HG03432 (cell line): ENCODE data around the gene PPP1R7.

Source experiments
- ATAC-seq: cut with Tn5 transposase; IDR thresholded peaks from one replicate; pipeline ENCODE4 v1.9.1; 2021; ENCODE audit warnings: mild to moderate bottlenecking, moderate library complexity; ENCODE audit not compliant: unreplicated experiment

PPP1R7 gene

DNA sequence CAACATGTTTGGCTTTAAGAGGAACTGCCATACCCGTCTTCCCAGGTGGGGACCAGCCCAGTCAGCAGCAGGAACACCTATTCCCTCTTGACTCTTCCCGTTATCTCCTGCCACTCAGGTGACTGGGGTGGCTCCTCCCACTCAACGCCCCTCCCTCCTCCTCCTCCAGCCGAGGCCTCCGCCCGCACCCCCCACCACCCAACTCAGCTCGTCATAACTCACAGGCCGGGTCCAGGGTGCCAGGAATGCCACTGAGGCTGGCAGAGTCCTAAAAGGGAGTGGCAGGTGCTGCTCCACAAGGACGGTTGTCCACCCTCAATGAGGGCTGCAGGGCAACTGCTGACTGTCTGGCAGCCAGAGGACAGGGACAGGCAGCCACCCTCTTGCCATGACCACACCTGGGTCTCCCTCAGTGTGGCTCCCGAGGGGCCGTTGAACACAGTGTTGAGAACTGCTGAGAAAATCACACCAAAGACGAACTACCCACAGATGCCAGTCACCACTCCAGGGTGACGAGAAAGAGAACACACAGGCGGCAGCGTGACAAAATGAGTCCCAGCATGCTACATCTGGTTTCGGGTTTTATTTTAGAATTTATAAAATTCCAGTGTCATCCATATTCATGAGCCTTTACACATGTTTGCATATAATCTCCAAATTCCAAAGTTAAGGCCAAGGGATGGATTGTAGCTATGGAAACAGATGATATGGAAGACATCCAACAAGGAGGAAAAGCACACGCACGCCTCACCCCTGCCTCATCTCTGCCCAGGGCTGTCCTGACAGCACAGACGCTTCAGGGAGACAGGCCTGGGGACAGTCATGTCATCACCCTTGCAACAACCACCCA, 76.7 kb downstream of the PPP1R7 start:
- no peak for ATAC-seq

DNA sequence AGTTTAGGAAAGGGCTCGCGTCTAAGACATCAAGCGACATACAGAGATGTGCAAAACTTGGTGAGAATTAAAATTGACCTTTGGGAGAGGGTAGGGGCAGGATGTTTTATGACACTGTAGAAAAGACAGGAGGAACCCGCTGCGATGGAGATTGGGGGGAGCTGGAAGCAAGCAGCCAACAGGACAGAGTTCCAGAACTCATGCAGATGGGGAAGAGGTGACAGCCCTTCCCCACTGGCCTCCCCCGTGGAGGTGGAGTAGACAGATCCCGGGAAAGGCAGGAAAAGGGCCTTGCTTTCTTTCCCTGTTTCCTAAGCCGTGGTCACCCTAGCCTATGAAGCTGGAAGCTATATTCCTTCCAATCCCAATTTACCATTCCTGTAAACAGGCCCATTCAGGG, 77.3 kb downstream of the PPP1R7 start:
- no peak for ATAC-seq

DNA sequence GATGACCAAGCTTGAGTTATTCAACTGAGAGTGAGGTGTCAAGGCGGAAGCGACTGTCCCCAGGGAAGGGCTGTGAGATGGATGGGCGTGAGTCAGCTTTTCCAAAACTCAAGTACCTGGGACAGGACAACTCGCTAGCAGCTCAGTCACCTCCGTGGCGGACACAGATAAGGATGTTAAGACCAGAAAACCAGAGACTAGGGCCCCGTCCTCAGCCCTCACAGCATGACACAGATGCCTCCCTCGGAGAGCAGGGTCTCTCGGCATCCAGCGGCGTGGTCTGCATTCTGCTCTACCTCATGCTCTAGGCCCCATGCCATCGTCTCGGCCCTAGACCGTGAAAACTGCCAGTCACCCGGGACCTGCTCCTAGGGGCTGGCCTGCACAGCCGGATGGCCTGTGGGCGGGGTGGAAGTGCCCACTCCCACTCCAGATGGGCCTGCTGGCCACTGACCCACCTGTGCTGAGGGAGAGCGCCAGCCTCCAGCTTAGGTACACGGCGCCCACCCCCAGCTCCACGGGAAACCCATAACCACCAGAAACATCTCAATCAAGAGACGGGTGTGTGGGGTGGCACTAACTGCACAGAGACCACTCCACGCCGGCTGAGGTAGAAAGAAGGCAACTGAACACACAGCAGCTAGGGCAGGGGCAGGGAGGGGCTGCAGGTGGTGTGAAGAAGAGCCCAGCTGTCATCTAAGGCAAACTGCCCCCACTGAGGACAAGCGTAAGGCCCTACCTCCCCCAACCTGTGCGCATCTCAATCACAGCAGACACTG, 78.0 kb downstream of the PPP1R7 start:
- ATAC-seq: no peak

DNA sequence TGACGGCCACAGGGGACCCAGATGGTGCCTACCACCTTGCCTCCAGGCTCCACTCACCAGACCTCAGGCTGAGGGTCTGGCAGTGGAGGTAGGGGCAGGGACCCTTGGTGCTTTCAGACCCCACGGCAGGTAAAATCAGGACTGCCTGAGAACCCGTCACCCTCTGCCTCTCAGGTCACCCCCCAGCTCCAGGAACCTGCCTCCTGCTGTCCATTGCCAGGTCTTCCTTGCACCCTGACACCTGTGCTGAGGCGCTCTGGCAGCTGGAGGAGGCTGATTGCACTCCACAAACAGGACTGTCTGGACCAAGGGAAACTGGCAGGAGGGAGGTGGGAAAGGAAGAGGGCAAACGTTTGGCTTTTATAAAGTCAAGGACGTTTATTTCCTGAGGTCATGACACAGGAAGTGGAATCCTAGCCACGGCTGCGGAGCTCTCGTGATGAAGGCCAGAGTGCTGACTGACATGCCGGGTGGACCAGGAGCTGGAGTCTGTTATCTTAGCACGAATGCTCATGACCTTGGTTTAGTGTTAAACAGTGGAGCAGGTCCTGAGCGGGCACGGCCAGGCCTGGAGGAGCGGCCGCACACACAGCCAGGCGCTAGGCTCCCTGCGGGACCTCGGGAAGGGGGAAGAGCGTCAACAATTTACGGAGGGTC, 78.7 kb downstream of the PPP1R7 start:
- no peak for ATAC-seq

DNA sequence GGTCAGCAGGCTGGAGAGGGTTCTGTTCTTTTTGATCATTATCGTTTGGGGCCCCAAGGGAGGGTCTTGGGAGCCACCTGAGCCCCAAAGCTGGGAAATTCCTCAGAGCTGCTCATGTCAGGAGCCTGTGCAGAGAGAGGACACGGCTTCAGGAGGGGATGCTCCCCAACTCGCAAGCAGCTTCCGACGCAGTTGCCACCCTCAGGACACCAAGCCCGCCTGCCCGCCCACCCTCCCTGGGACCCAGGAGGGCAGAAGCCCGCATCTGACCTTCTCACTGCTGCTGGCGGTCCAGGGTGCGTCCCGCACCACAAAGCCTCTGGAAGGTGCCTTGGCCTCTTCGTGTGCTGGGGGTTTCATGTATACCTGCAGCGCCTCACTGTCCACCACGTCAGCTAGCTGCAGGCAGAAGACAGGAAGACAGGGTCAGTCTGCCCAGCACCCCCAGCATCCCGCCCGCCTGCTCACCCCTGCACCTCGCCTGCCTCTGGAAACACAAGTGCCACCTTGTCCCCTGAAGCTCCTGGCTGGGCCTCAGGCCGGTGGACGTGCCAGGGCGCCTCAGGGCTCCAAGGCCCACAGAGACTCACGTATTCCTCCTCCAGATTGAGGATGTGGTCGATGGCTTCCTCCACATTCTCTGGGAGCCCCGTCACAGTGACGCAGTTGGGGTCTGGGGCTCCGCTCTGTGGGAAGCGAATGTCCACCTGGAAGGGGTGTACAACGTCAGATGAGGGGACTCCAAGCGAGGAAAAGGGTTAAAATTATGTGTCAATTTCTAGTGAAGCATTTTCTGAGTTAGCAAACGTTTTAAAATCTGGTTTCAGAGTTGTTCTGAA, 79.5 kb downstream of the PPP1R7 start:
- no peak for ATAC-seq

DNA sequence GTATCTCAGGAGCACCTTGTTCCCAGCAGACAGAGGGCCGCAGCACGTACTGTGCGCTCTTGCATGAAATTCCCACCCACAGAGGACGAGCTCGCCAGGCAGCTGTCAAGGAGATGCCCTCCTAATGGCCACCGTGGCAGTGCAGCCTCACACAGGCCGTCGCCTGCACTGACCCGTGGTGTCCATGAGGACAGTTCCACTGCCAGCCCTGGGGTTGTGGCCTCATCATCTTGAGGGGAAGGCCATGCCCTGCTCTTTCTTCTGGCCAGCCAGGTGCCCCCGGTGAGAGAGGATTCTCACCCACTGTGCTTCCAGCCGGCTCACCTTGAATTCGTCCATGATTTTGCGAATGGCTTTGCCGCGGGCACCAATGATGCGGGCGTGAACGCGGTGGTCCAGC, 80.2 kb downstream of the PPP1R7 start:
- no peak for ATAC-seq

DNA sequence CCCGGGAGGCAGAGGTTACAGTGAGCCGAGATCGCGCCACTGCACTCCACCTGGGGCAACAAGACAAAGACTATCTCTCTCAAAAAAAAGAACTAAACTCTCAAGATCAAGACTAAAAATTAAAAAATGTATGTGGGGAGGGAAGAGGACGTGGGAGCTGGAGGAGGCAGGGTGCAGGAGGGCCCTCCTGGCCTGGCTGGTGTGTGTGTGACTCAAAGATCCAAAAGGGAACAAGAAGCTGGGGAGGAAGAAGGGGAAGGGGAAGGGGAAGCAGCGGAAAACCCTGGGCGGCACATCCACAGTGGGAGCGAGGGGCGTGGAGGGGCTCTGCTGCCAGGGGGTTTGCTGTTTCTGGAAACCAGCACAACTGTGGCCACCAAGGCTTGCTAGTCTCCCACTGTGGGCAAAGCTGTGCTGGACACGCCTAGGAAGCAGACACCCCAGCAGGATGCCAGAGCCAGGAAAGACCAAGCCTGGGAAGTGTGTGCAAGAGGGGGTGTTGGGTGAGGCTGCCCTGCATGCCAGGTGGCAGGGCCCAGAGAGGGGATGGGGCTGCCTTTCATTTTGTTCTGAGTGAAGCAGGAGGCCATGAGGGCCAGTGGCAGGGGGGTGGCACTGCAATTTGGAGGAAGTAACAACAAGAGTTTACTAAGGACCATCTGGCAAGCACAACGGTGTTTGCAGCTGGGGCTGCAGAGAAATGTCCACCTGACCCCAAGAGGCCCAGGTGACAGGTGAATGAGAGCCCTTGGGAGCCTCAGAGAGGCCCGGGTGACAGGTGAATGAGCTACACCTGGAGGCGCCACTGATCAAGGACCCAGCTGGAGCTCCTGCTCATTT, 82.7 kb downstream of the PPP1R7 start:
- ATAC-seq: no peak
